Muscle of back (tissue), 13 donors: ENCODE measurements around the gene BEX4. TPM values are rescaled to one million over a fixed set of nuclear protein-coding genes. Genes with fewer than 3 reads are reported as not detected.
"Not testable (repeated sequence)": the region's sequence is repeated elsewhere in the genome, so short reads cannot be mapped to it uniquely, and the experiment has no call there.

Experiments
- DNase-seq, 3 donors: peaks; one replicate each; pipeline versions ENCODE4 v3.0.0 to v3.0.0-alpha.2; 2013
- long read RNA-seq, 9 donors: transcript quantifications; one replicate each; lab custom pipeline, GENCODE V29; 2026
- polyA plus RNA-seq, 10 donors: library from polyadenylated mRNA; unstranded; fragments of 120-200 nt; gene quantifications; one replicate each; pipeline ENCODE4 v1.2.1, GENCODE V29; 2013; ENCODE audit not compliant: insufficient read length in 10 of 10

The BEX4 gene
- polyA plus RNA-seq, result 10 to 100 TPM; 32.2 to 56.7 (median 43.1) TPM
- long read RNA-seq, donor 1, transcript BEX4-202 (3 exons, 1,328 nt), result major isoform, 21 of 22 reads
- long read RNA-seq, donor 1, partial matches to known transcripts, result 0 of 22 reads
- long read RNA-seq, donor 1, other reads (novel, unspliced or antisense), result 0 of 22 reads
- long read RNA-seq, donor 2, transcript BEX4-202 (3 exons, 1,328 nt), result major isoform, 20 of 30 reads
- long read RNA-seq, donor 2, partial matches to known transcripts, result 10 of 30 reads
- long read RNA-seq, donor 2, other reads (novel, unspliced or antisense), result 0 of 30 reads
- long read RNA-seq, donor 3, result 0 reads
- long read RNA-seq, donor 4, transcript BEX4-202 (3 exons, 1,328 nt), result major isoform, 17 of 20 reads
- long read RNA-seq, donor 4, partial matches to known transcripts, result 0 of 20 reads
- long read RNA-seq, donor 4, other reads (novel, unspliced or antisense), result 0 of 20 reads
- long read RNA-seq, donor 5, transcript BEX4-202 (3 exons, 1,328 nt), result major isoform, 38 of 39 reads
- long read RNA-seq, donor 5, partial matches to known transcripts, result 0 of 39 reads
- long read RNA-seq, donor 5, other reads (novel, unspliced or antisense), result 0 of 39 reads
- long read RNA-seq, donor 6, transcript BEX4-202 (3 exons, 1,328 nt), result major isoform, 23 of 23 reads
- long read RNA-seq, donor 6, partial matches to known transcripts, result 0 of 23 reads
- long read RNA-seq, donor 6, other reads (novel, unspliced or antisense), result 0 of 23 reads
- long read RNA-seq, donor 7, transcript BEX4-202 (3 exons, 1,328 nt), result major isoform, 14 of 15 reads
- long read RNA-seq, donor 7, partial matches to known transcripts, result 0 of 15 reads
- long read RNA-seq, donor 7, other reads (novel, unspliced or antisense), result 0 of 15 reads
- long read RNA-seq, donor 8, transcript BEX4-202 (3 exons, 1,328 nt), result major isoform, 24 of 43 reads
- long read RNA-seq, donor 8, partial matches to known transcripts, result 17 of 43 reads
- long read RNA-seq, donor 8, other reads (novel, unspliced or antisense), result 0 of 43 reads
- long read RNA-seq, donor 9, partial matches to known transcripts, result 0 of 3 reads
- long read RNA-seq, donor 9, other reads (novel, unspliced or antisense), result 0 of 3 reads

GRCh38 chrX:103214870-103215424, at the start of gene BEX4:
BEX4 (plus strand) TSS chrX:103215108; CDS start chrX:103216154, 1,046 bp downstream.
- peak; percentile 70 to 91 (median 84) for DNase-seq

- no peak for DNase-seq
These were observed 44.7 kb upstream of the BEX4 start for GRCh38 chrX:103170216-103170615.

GRCh38 chrX:103171353-103171752, 43.6 kb upstream of the BEX4 start:
- DNase-seq, result no peak

- not testable (repeated sequence) for DNase-seq
These were observed 39.7 kb upstream of the BEX4 start for GRCh38 chrX:103175256-103175655.

- peak in 2 of 3 donors; percentile 49 to 65 for DNase-seq
These were observed 38.8 kb upstream of the BEX4 start for GRCh38 chrX:103175944-103176753.

- no peak for DNase-seq
These were observed 37.4 kb upstream of the BEX4 start for GRCh38 chrX:103177556-103177955.

DNA sequence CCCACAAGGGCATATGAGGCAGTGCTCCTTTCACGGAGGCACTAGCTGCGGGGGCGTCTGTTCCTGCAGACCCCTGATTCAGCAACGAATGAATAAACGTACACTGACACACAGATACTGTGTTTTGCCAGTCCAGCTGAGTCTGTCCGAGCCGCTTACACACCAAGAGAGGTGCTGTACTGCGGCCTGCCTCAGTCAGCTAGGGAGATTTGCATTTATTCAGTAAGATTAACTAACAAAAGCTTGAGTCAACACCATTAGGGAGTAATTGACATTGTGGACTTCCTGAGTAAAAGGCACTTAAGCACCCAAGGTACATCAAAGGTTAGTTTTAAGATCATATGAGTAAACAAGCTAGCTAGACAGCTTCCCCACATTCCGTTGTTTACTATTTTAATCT, 31.0 kb upstream of the BEX4 start:
- DNase-seq, result no peak

GRCh38 chrX:103187953-103188475, 26.9 kb upstream of the BEX4 start:
- peak in 1 of 3 donors; percentile 14 for DNase-seq

GRCh38 chrX:103197721-103198306, 17.1 kb upstream of the BEX4 start:
- peak; percentile 42 to 65 (median 61) for DNase-seq

DNA sequence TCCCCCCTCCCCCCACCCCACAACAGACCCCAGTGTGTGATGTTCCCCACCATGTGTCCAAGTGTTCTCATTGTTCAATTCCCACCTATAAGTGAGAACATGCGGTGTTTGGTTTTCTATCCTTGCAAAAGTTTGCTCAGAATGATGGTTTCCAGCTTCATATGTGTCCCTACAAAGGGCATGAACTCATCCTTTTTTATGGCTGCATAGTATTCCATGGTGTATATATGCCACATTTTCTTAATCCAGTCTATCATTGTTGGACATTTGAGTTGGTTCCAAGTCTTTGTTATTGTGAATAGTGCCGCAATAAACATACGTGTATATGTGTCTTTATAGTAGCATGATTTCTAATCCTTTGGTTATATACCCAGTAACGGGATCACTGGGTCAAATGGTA, 16.2 kb upstream of the BEX4 start:
- DNase-seq, result not testable (repeated sequence)

GRCh38 chrX:103201041-103201440, 13.9 kb upstream of the BEX4 start:
- no peak for DNase-seq

DNA sequence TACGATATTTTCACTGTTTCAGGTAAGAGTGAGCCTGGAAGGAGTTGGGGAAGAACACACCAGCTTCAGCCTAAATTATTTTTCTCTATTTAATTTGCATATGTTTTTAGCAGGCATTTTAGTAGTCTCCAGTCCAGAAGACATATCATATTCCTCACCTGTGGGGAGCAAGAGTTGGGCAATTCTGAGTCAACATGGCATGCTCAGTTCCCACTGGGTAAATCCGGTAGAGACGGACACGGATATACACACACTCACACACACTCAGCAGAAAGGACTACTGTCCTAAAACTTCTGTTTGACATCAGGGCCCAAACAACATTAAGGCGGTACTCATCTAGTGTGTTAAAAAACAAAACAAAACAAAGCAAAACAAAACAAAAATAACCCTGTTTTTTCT, 4.9 kb upstream of the BEX4 start:
- no peak for DNase-seq

- peak; percentile 20 to 64 (median 47) for DNase-seq
These were observed 3.7 kb upstream of the BEX4 start for GRCh38 chrX:103211012-103211715.

DNA sequence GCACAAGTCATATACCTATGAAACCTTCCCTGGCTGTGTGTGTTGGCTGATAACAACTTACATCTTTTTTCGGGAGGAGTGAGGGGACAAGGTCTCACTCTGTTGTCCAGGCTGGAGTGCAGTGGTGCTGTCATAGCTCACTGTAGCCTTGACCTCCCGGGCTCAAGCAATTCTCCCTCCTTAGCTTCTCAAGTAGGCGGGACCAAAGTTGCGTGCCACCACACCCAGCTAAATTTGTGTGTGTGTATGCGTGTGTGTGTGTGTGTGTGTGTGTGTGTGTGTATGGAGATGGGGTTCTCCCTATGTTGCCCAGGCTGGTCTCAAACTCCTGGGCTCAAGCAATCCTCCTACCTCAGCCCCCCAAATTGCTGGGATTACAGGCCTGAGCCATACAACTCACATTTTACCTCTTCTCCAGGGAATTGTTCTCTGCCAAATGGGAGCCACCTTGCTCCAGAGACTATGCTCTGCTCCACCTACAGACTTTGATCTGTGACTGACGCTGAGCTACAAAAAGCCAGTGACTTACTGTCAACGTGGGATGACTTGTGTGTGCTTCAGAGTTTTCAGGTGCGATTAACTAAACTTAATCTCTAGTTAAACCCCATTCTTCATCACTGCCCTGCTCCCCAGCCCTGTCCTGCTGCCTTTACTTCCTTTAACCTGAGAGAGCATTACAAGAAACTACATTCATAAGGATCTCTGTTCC, 2.0 kb upstream of the BEX4 start:
- no peak for DNase-seq

DNA sequence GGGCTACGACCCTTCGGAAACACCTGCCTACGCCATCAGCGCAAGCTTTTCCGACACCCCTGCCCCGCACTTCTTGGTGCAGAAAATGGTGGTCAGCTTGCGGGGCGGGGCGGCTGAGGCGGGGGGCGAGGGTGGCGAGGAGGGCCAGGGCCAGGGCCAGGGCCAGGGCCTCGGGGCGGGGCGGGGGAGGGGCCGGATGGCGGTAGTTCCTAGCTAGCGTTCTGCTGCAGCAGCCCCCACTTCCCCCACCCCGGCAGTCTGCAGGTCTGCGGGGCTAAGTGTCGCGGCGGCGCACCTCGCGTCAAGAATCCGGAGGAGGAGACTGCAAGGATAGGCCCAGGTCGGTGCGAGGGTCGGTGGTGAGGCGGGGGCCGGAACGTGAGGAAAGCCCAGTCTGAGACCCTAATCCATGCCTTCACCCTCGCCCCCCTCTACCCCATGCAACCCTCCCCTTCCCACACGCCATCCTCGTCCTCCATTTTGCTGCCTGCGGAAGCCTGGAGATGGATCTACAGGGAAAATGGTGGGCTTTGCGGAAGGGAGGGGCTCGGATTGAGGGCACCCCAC, 600 bp downstream of the BEX4 start:
- DNase-seq, result peak; percentile 9 to 49 (median 16)

DNA sequence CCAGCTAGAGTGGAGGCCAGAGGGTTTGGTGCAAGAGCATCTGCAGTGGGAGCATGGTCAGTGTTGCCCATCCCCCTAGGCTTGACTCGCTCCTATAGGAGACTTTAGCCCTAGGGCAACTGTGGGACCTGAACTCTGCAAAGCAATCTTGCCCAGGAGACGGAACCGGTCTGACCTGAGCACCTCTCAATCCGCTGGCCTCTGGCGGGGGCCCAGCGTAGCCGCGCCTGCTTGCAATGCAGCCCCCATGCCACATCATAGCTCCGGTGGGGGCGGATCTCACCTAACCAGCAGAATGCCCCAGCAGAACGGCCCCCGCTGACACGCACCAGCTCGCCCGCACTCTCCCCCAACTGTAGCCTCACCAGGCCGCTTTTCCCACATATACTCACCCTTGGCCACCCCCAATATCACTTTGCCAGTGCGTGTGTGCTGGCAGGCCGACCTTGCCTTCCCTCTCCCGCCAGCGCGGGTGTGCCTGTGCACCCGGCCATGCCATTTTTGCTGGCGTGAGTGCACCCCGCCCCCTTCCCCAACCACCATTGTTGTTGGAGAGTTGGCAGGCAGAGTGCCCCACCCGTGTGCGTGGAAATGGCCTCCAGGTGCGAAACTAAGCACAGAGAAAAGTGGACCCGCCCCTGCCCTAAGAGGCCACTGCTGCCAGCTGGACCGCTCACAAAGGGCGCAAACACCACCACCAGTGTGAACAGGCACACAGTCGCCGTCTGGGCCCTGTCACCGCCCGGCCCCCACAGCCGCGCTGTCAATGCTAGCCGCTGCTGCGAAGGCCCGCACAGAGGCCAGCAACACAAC, 5.8 kb downstream of the BEX4 start:
- peak in 1 of 3 donors; percentile 5 for DNase-seq

DNA sequence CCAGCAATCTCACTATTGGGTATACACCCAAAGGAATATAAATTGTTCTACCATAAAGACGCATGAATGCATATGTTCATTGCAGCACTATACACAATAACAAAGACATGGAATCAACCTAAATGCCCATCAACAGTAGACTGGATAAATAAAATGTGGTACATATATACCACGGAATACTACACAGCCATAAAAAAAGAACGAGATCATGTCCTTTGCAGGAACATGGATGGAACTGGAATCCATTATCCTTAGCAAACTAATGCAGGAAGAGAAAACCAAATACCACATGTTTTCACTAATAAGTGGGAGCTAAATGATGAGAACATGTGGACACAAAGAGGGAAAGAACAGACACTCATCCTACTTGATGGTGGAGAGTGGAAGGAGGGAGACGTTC, 11.0 kb downstream of the BEX4 start:
- DNase-seq, result not testable (repeated sequence)

- no peak for DNase-seq
These were observed 18.4 kb downstream of the BEX4 start for GRCh38 chrX:103233263-103233662.
